Calu3 (cell line): ENCODE data around the gene FAM13C. TPM values are rescaled to one million over a fixed set of nuclear protein-coding genes. Genes with fewer than 3 reads are reported as not detected.

Experiments
- BruUV-seq: library from RNA; stranded (reverse); fragments of 400-500 nt; replicated peaks from 2 replicates; lab custom pipeline; 2021; lab: Mats Ljungman, UMichigan
- CTCF ChIA-PET: fragments of 300-600 bp; sonication (Branson Sonifier 250); formaldehyde crosslinking; loops from one replicate; lab custom pipeline; 2022; ENCODE audit warnings: antibody characterized with exemption; lab: Charles Lee
- DNase-seq: peaks from one replicate; pipeline ENCODE4 v3.0.0; 2022
- H3K27ac Mint-ChIP-seq: one replicate; pipeline ENCODE4 v1.8.0; 2022; ENCODE audit warnings: mixed read lengths; ENCODE audit not compliant: unreplicated experiment
- H3K27me3 Mint-ChIP-seq: one replicate; pipeline ENCODE4 v1.8.0; 2022; ENCODE audit warnings: mixed read lengths; ENCODE audit not compliant: unreplicated experiment
- H3K36me3 Mint-ChIP-seq: one replicate; pipeline ENCODE4 v1.8.0; 2022; ENCODE audit warnings: mild to moderate bottlenecking, moderate library complexity, mixed read lengths; ENCODE audit not compliant: insufficient read depth, unreplicated experiment
- H3K4me1 Mint-ChIP-seq: one replicate; pipeline ENCODE4 v1.8.0; 2022; ENCODE audit warnings: mild to moderate bottlenecking, low read depth, mixed read lengths; ENCODE audit not compliant: unreplicated experiment
- H3K4me3 Mint-ChIP-seq: one replicate; pipeline ENCODE4 v1.8.0; 2022; ENCODE audit warnings: mild to moderate bottlenecking, low read depth, moderate library complexity, mixed read lengths; ENCODE audit not compliant: unreplicated experiment
- H3K9me3 Mint-ChIP-seq: one replicate; pipeline ENCODE4 v1.8.0; 2022; ENCODE audit warnings: low read depth, mixed read lengths; ENCODE audit not compliant: unreplicated experiment
- CTCF ChIP-seq: fragments of 200-600 bp; IDR thresholded peaks from one replicate; pipeline ENCODE4 v1.8.0; 2022; ENCODE audit warnings: antibody characterized with exemption; ENCODE audit not compliant: unreplicated experiment
- intact Hi-C: fragments of 100-400 bp; cut with micrococcal nuclease; formaldehyde crosslinking; loops from one replicate; pipeline ENCODE4 v1.10.0; 2022; ENCODE audit not compliant: unreplicated experiment
- total RNA-seq: library from RNA; stranded (reverse); gene quantifications from 2 replicates; pipeline ENCODE4 v1.2.3, GENCODE V29; 2022

Gene FAM13C
- total RNA-seq, 1 experiment from 2014 or later: not detected

GRCh38 chr10:59397961-59398360 is 35.6 kb upstream of the FAM13C start:
- Mint-ChIP-seq H3K27me3 (peaks cover 8% of the 10 kb centered on the region), H3K36me3 (no peaks in the 10 kb centered on the region), H3K9me3 (peaks cover 2% of the 10 kb centered on the region), H3K27ac (no peak overlapping the region), H3K4me3 (no peak overlapping the region), H3K4me1 (no peaks in the 10 kb centered on the region)
- BruUV-seq: no TSS peak
- CTCF ChIA-PET: no interaction called here
- no peak for TF ChIP-seq CTCF
- intact Hi-C loops: no loop called here
- no peak for DNase-seq

GRCh38 chr10:59395984-59396383 is 33.6 kb upstream of the FAM13C start:
- Mint-ChIP-seq H3K27me3 (peaks cover 8% of the 10 kb centered on the region), H3K9me3 (peaks cover 2% of the 10 kb centered on the region), H3K27ac (no peak overlapping the region), H3K4me3 (no peak overlapping the region), H3K4me1 (no peaks in the 10 kb centered on the region), H3K36me3 (no peaks in the 10 kb centered on the region)
- CTCF ChIA-PET: no interaction called here
- no peak for TF ChIP-seq CTCF
- BruUV-seq: no TSS peak
- intact Hi-C loops: no loop called here
- no peak for DNase-seq

GRCh38 chr10:59393349-59393748 is 31.0 kb upstream of the FAM13C start:
- no peak for DNase-seq
- Mint-ChIP-seq H3K27ac (no peak overlapping the region), H3K4me3 (no peak overlapping the region), H3K4me1 (no peaks in the 10 kb centered on the region), H3K27me3 (peaks cover 8% of the 10 kb centered on the region), H3K36me3 (no peaks in the 10 kb centered on the region), H3K9me3 (no peaks in the 10 kb centered on the region)
- no TSS peak for BruUV-seq
- no peak for TF ChIP-seq CTCF
- CTCF ChIA-PET: interaction anchor here (0.9 kb wide), 1 partner anchor 357 kb away, joined by 3 read pairs; no protein-coding TSS in a partner anchor
- intact Hi-C loops: no loop called here

- Mint-ChIP-seq H3K4me1 (no peaks in the 10 kb centered on the region), H3K36me3 (no peaks in the 10 kb centered on the region)
- no peak for TF ChIP-seq CTCF
Observed at GRCh38 chr10:59391060-59391459, 28.7 kb upstream of the FAM13C start.

GRCh38 chr10:59388671-59388976 is 26.3 kb upstream of the FAM13C start:
- CTCF ChIA-PET: no interaction called here
- Mint-ChIP-seq H3K36me3 (no peaks in the 10 kb centered on the region), H3K27ac (no peak overlapping the region), H3K27me3 (peaks cover 15% of the 10 kb centered on the region), H3K4me1 (no peaks in the 10 kb centered on the region), H3K4me3 (no peak overlapping the region), H3K9me3 (no peaks in the 10 kb centered on the region)
- no peak for TF ChIP-seq CTCF
- BruUV-seq: no TSS peak
- no peak for DNase-seq
- intact Hi-C loops: no loop called here

More at GRCh38 chr10:59391060-59391459, 28.7 kb upstream of the FAM13C start:
- H3K27ac Mint-ChIP-seq: no peak overlapping the region
- H3K27me3 Mint-ChIP-seq: no peaks in the 10 kb centered on the region
- intact Hi-C loops: no loop called here
- CTCF ChIA-PET: no interaction called here
- no peak for DNase-seq
- no peaks in the 10 kb centered on the region for H3K9me3 Mint-ChIP-seq
- H3K4me3 Mint-ChIP-seq: no peak overlapping the region
- BruUV-seq: no TSS peak
